GM12878 (cell line): ENCODE results near the gene LY9. TPM values are rescaled to one million over a fixed set of nuclear protein-coding genes. Genes with fewer than 3 reads are reported as not detected.

Experiments
- ATAC-seq: fragments of 200-7000 bp; cut with Tn5 transposase; 3 replicates; pipeline ENCODE4 v1.9.1; 2020; ENCODE audit warnings: mild to moderate bottlenecking, moderate library complexity
- BruUV-seq: library from RNA; stranded (reverse); fragments of 400-500 nt; replicated peaks from 2 replicates; lab custom pipeline; 2021; lab: Mats Ljungman, UMichigan
- CTCF ChIA-PET: fragments of 300-600 bp; sonication (Branson Sonifier 250); formaldehyde crosslinking; extraction: SDS; loops from one replicate; lab custom pipeline; 2021; ENCODE audit warnings: inconsistent platforms; lab: Yijun Ruan, JAX
- POLR2A ChIA-PET: fragments of 350-600 bp; formaldehyde crosslinking; extraction: SDS; loops from one replicate; lab custom pipeline; 2021; ENCODE audit warnings: inconsistent platforms; lab: Charles Lee
- RAD21 ChIA-PET: fragments of 300-600 bp; sonication (Branson Sonifier 250); formaldehyde crosslinking; loops from one replicate; lab custom pipeline; 2023; ENCODE audit warnings: antibody characterized with exemption; ENCODE audit not compliant: unreplicated experiment; lab: Charles Lee
- SMC1A ChIA-PET: fragments of 300-600 bp; sonication (Branson Sonifier 250); formaldehyde crosslinking; loops from one replicate; lab custom pipeline; 2023; ENCODE audit not compliant: unreplicated experiment, uncharacterized antibody; lab: Charles Lee
- DNase-seq: peaks from one replicate; pipeline ENCODE4 v3.0.0-alpha.2; 2011; ENCODE audit warnings: low read depth, low spot score
- FAIRE-seq: peaks from 3 replicates; lab custom pipeline; 2011; peaks lifted over from hg19 to GRCh38; lab: Jason Lieb, UNC
- H2AFZ ChIP-seq: 2 replicates; pipeline ENCODE4 v1.6.0; 2011; ENCODE audit warnings: low read depth, low read length, control low read depth; ENCODE audit not compliant: control insufficient read depth
- H3K27ac ChIP-seq: 2 replicates; pipeline ENCODE4 v1.5.1; 2011; ENCODE audit warnings: control low read depth; ENCODE audit not compliant: control insufficient read depth, insufficient read depth
- H3K27me3 ChIP-seq, 2 experiments: replicated peaks in 1 of 2; 2 replicates each; pipeline versions ENCODE4 v1.6.0 to v1.6.1; 2011; ENCODE audit warnings: low read length in 1 of 2; ENCODE audit not compliant: control insufficient read depth in 2 of 2, insufficient read depth in 2 of 2
- H3K36me3 ChIP-seq, 2 experiments: 2 replicates each; pipeline ENCODE4 v1.5.1; 2011; ENCODE audit warnings: low read length in 1 of 2; ENCODE audit not compliant: control insufficient read depth in 2 of 2, insufficient read depth in 2 of 2
- H3K4me1 ChIP-seq: 2 replicates; pipeline ENCODE4 v1.6.1; 2011; ENCODE audit warnings: mild to moderate bottlenecking, low read length, moderate library complexity, mixed read lengths; ENCODE audit not compliant: control insufficient read depth, insufficient read depth
- H3K4me2 ChIP-seq: 2 replicates; pipeline ENCODE4 v1.6.0; 2011; ENCODE audit warnings: control low read depth; ENCODE audit not compliant: control insufficient read depth, insufficient read depth
- H3K4me3 ChIP-seq: fragments of 200-600 bp; sonication (generic); 2 replicates; pipeline ENCODE4 v1.5.1; 2016
- H3K79me2 ChIP-seq: 2 replicates; pipeline ENCODE4 v1.6.0; 2011; ENCODE audit warnings: low read length; ENCODE audit not compliant: control insufficient read depth, insufficient read depth
- H3K9ac ChIP-seq: 2 replicates; pipeline ENCODE4 v1.8.0; 2011; ENCODE audit warnings: low read length, control low read depth, mixed read lengths; ENCODE audit not compliant: control insufficient read depth, insufficient read depth
- H3K9me3 ChIP-seq: replicated peaks from 3 replicates; pipeline ENCODE4 v1.5.1; 2011; ENCODE audit warnings: mild to moderate bottlenecking, low read length; ENCODE audit not compliant: control insufficient read depth, insufficient read depth
- H4K20me1 ChIP-seq: 2 replicates; pipeline ENCODE4 v1.6.0; 2011; ENCODE audit not compliant: control insufficient read depth, insufficient read depth
- BMI1 ChIP-seq: fragments of 450-650 bp; IDR thresholded peaks from 2 replicates; pipeline ENCODE4 v1.6.1; 2016; ENCODE audit warnings: mild to moderate bottlenecking, moderate library complexity, borderline replicate concordance
- CBX3 ChIP-seq: fragments of 200-600 bp; sonication (generic); IDR thresholded peaks from 2 replicates; pipeline ENCODE4 v1.6.1; 2016; ENCODE audit warnings: low read depth, borderline replicate concordance
- CEBPB ChIP-seq, 2 experiments: fragments of 150-350 bp in 1 of 2; IDR thresholded peaks; 2 replicates each; pipeline ENCODE4 v1.6.1; 2012 to 2014; ENCODE audit warnings: low read depth in 2 of 2, low read length in 2 of 2, borderline replicate concordance in 1 of 2, inconsistent platforms in 1 of 2
- CHD4 ChIP-seq: fragments of 200-600 bp; sonication (generic); IDR thresholded peaks from 2 replicates; pipeline ENCODE4 v1.6.1; 2016; ENCODE audit warnings: mild to moderate bottlenecking
- HDGF ChIP-seq: fragments of 450-650 bp; IDR thresholded peaks from 2 replicates; pipeline ENCODE4 v1.6.1; 2016; ENCODE audit warnings: antibody characterized with exemption
- IKZF2 ChIP-seq, 2 experiments: fragments of 450-650 bp; IDR thresholded peaks; 2 replicates each; pipeline ENCODE4 v1.6.1; 2017; ENCODE audit warnings: mild to moderate bottlenecking in 2 of 2, moderate library complexity in 2 of 2
- JUNB ChIP-seq: IDR thresholded peaks from 2 replicates; pipeline ENCODE4 v1.6.1; 2016; ENCODE audit warnings: antibody characterized with exemption, mild to moderate bottlenecking
- MXI1 ChIP-seq: fragments of 150-350 bp; IDR thresholded peaks from 2 replicates; pipeline ENCODE4 v1.6.1; 2011; ENCODE audit warnings: low read depth, mild to moderate bottlenecking, inconsistent platforms, low read length, improper control_type of control experiment
- NFIC ChIP-seq: IDR thresholded peaks from 2 replicates; pipeline ENCODE4 v1.6.1; 2012; ENCODE audit warnings: low read depth, mild to moderate bottlenecking, inconsistent platforms, low read length, moderate library complexity
- POLR2A ChIP-seq: IDR thresholded peaks from 2 replicates; pipeline ENCODE4 v1.6.1; 2011; ENCODE audit warnings: low read depth, mild to moderate bottlenecking, low read length
- RAD51 ChIP-seq: fragments of 450-650 bp; IDR thresholded peaks from 2 replicates; pipeline ENCODE4 v1.6.1; 2016; ENCODE audit warnings: moderate library complexity, mild to moderate bottlenecking, inconsistent platforms
- SIN3A ChIP-seq: IDR thresholded peaks from 2 replicates; pipeline ENCODE4 v1.6.1; 2012; ENCODE audit warnings: low read depth, low read length, improper control_type of control experiment
- SMAD1 ChIP-seq: fragments of 450-650 bp; IDR thresholded peaks from 2 replicates; pipeline ENCODE4 v1.6.1; 2018; ENCODE audit warnings: mild to moderate bottlenecking, low read depth; ENCODE audit not compliant: partially characterized antibody
- SMAD5 ChIP-seq: IDR thresholded peaks from 2 replicates; pipeline ENCODE4 v1.6.1; 2016; ENCODE audit warnings: antibody characterized with exemption, low read depth
- ZBED1 ChIP-seq: IDR thresholded peaks from 2 replicates; pipeline ENCODE4 v1.6.1; 2016; ENCODE audit warnings: borderline replicate concordance
- WGBS: methylation state at CpG from one replicate; pipeline ENCODE4 v1.1.6; 2016; ENCODE audit warnings: low lambda C conversion rate; ENCODE audit not compliant: insufficient replicate concordance, insufficient coverage; ENCODE audit errors: missing lambda C conversion rate; 5-methylcytosine and 5-hydroxymethylcytosine counted together
- in situ Hi-C: fragments of 300-500 bp; cut with MboI; formaldehyde crosslinking; loops from 9 replicates; pipeline ENCODE4 v1.14.3; 2018; ENCODE audit warnings: mixed read lengths
- intact Hi-C: fragments of 100-400 bp; cut with micrococcal nuclease; formaldehyde crosslinking; loops from one replicate; pipeline ENCODE4 v1.14.2; 2022; ENCODE audit not compliant: unreplicated experiment
- polyA plus RNA-seq, 11 experiments: library from polyadenylated mRNA; depleted of rRNA in 4 of 11; unstranded in 6 of 11; stranded (reverse) in 5 of 11; fragments of >200 nt; fragmentation: Nextera tagmentation in 4 of 11; fragmentation: Illumina TruSeq in 1 of 11; extraction: Ambion mirVana in 4 of 11; extraction: Trizol in 1 of 11; gene quantifications; 1 replicate in 1 of 11; 2 replicates in 10 of 11; pipeline versions ENCODE4 v1.2.1 to v1.2.3, GENCODE V29; 2011 to 2016; ENCODE audit warnings: inconsistent platforms in 2 of 11, missing spikeins in 2 of 11, low read depth in 1 of 11
- total RNA-seq, 4 experiments: library from RNA; depleted of rRNA in 3 of 4; stranded (reverse); fragments of >200 nt in 3 of 4; fragmentation: Illumina TruSeq in 1 of 4; extraction: Trizol in 1 of 4; gene quantifications; 2 replicates each; pipeline versions ENCODE4 v1.2.1 to v1.2.3, GENCODE V29; 2013 to 2021
- TF ChIP-seq, protein P1 (sequence below): IDR thresholded peaks from 2 replicates; pipeline ENCODE4 v1.6.1; 2011; ENCODE audit warnings: borderline replicate concordance, low read depth, mild to moderate bottlenecking, moderate library complexity, mixed read lengths, low read length; ENCODE audit not compliant: insufficient read depth; ENCODE audit errors: extremely low read length
- TF ChIP-seq, protein P2 (sequence below): fragments of 450-650 bp; IDR thresholded peaks from 2 replicates; pipeline ENCODE4 v1.6.1; 2018; ENCODE audit warnings: mild to moderate bottlenecking, low read depth, moderate library complexity; ENCODE audit not compliant: partially characterized antibody
- TF ChIP-seq, protein P3 (sequence below): IDR thresholded peaks from 2 replicates; pipeline ENCODE4 v1.6.1; 2012; ENCODE audit warnings: low read depth, low read length, improper control_type of control experiment
- TF ChIP-seq, protein P4 (sequence below): fragments of 450-650 bp; IDR thresholded peaks from 2 replicates; pipeline ENCODE4 v1.6.1; 2017; ENCODE audit warnings: low read depth, mild to moderate bottlenecking, moderate library complexity

Gene LY9
- total and polyA plus RNA-seq, 10 of the 15 experiments (the other 5 are each of a cell fraction or from before 2014, with no cell fraction given) = 2.7 to 12.5 (median 9.0) TPM

DNA sequence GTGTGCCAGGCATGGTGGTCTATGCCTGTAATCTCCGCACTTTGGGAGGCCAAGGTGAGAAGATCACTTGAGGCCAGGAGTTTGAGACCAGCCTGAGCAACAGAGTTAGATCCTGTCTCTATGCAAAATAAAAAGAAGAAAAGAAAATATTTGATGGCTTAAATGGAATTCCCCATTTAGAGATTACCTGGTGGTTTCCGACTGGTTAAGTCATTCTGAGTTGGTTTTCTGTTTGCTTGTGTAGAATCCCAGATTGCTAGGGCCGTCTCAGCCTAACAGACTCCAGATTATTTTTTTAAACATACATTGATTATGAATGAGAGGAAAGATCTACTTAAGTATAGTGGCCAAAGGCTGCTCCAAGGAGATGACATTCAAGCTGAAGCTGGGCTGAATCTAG lies 22.9 kb upstream of the LY9 start:
- intact Hi-C loops = no loop called here
- H3K27me3 ChIP-seq = no peaks in the 10 kb centered on the region
- FAIRE-seq (no peak), ATAC-seq (peak; percentile 48), DNase-seq (no peak)
- peak overlapping the region; percentile 28 for H3K4me2 ChIP-seq
- in situ Hi-C loops = no loop called here
- ChIA-PET SMC1A (interaction anchor here (0.6 to 15.6 kb wide), 15 partner anchors 8 to 179 kb away, joined by 3 to 447 read pairs (median 8); partner anchors contain the start of genes LY9 and SLAMF7), POLR2A (interaction anchor here (0.7 to 5.9 kb wide), 12 partner anchors 8 to 272 kb away, joined by 3 to 33 read pairs (median 4); partner anchors contain the start of gene SLAMF7), CTCF (interaction anchor here (0.7 to 10.9 kb wide), 15 partner anchors 8 to 180 kb away, joined by 3 to 247 read pairs (median 7); partner anchors contain the start of genes ITLN2 and LY9), RAD21 (interaction anchor here (0.7 to 10.8 kb wide), 22 partner anchors 9 to 180 kb away, joined by 3 to 152 read pairs (median 6); partner anchors contain the start of genes ITLN2, LY9 and SLAMF7)
- H3K79me2 ChIP-seq = no peaks in the 10 kb centered on the region; the same call in none of the 2 replicates
- BruUV-seq = no TSS peak
- H3K9ac ChIP-seq = peak overlapping the region; percentile 36; the same call in 1 of the 2 replicates
- H4K20me1 ChIP-seq = no peaks in the 10 kb centered on the region
- H3K36me3 ChIP-seq = no peaks in the 10 kb centered on the region
- peaks cover 39% of the 10 kb centered on the region for H3K4me1 ChIP-seq
- H3K9me3 ChIP-seq = no peaks in the 10 kb centered on the region; the same call in 1 of the 3 replicates
- H2AFZ ChIP-seq = peak overlapping the region; percentile 50
- WGBS = 37% methylated on average over 3 of the region's 3 CpGs
- no peak overlapping the region for H3K4me3 ChIP-seq
- H3K27ac ChIP-seq = peak overlapping the region; percentile 69
- TF ChIP-seq SMAD5 (no peak), MXI1 (no peak), RAD51 (no peak), SMAD1 (no peak), NFIC (peak; percentile 37), BMI1 (no peak), HDGF (no peak), JUNB (peak; percentile 40; the same call in 1 of the 2 replicates), POLR2A (no peak), IKZF2 (IDR thresholded peaks at IDR 0.05) (0 out of 4 replicates have a peak, but pooled peaks of 1 of the 2 experiments have one; percentile 12), CBX3 (no peak), CHD4 (no peak), SIN3A (no peak), ZBED1 (no peak), CEBPB (IDR thresholded peaks at IDR 0.05; ENCODE audit: borderline replicate concordance in 1 of 2, low read depth in 2 of 2, low read length in 2 of 2) (no peak)
- TF ChIP-seq, protein P1, sequence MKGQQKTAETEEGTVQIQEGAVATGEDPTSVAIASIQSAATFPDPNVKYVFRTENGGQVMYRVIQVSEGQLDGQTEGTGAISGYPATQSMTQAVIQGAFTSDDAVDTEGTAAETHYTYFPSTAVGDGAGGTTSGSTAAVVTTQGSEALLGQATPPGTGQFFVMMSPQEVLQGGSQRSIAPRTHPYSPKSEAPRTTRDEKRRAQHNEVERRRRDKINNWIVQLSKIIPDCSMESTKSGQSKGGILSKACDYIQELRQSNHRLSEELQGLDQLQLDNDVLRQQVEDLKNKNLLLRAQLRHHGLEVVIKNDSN = no peak
- TF ChIP-seq, protein P2, sequence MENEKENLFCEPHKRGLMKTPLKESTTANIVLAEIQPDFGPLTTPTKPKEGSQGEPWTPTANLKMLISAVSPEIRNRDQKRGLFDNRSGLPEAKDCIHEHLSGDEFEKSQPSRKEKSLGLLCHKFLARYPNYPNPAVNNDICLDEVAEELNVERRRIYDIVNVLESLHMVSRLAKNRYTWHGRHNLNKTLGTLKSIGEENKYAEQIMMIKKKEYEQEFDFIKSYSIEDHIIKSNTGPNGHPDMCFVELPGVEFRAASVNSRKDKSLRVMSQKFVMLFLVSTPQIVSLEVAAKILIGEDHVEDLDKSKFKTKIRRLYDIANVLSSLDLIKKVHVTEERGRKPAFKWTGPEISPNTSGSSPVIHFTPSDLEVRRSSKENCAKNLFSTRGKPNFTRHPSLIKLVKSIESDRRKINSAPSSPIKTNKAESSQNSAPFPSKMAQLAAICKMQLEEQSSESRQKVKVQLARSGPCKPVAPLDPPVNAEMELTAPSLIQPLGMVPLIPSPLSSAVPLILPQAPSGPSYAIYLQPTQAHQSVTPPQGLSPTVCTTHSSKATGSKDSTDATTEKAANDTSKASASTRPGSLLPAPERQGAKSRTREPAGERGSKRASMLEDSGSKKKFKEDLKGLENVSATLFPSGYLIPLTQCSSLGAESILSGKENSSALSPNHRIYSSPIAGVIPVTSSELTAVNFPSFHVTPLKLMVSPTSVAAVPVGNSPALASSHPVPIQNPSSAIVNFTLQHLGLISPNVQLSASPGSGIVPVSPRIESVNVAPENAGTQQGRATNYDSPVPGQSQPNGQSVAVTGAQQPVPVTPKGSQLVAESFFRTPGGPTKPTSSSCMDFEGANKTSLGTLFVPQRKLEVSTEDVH = no peak
- TF ChIP-seq, protein P3, sequence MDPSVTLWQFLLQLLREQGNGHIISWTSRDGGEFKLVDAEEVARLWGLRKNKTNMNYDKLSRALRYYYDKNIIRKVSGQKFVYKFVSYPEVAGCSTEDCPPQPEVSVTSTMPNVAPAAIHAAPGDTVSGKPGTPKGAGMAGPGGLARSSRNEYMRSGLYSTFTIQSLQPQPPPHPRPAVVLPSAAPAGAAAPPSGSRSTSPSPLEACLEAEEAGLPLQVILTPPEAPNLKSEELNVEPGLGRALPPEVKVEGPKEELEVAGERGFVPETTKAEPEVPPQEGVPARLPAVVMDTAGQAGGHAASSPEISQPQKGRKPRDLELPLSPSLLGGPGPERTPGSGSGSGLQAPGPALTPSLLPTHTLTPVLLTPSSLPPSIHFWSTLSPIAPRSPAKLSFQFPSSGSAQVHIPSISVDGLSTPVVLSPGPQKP = no peak
- TF ChIP-seq, protein P4, sequence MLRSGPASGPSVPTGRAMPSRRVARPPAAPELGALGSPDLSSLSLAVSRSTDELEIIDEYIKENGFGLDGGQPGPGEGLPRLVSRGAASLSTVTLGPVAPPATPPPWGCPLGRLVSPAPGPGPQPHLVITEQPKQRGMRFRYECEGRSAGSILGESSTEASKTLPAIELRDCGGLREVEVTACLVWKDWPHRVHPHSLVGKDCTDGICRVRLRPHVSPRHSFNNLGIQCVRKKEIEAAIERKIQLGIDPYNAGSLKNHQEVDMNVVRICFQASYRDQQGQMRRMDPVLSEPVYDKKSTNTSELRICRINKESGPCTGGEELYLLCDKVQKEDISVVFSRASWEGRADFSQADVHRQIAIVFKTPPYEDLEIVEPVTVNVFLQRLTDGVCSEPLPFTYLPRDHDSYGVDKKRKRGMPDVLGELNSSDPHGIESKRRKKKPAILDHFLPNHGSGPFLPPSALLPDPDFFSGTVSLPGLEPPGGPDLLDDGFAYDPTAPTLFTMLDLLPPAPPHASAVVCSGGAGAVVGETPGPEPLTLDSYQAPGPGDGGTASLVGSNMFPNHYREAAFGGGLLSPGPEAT = peak; percentile 78; the same call in 1 of the 2 replicates
